Large intestine (tissue), 3 donors: ENCODE data around the gene TNFRSF11A. TPM values are rescaled to one million over a fixed set of nuclear protein-coding genes. Genes with fewer than 3 reads are reported as not detected.

ENCODE experiments used
- DNase-seq, 2 donors: peaks; one replicate each; pipeline versions ENCODE4 v3.0.0 to v3.0.0-alpha.2; 2013
- H3K27ac ChIP-seq: one replicate; pipeline ENCODE4 v1.5.1; 2013; ENCODE audit warnings: low read length
- H3K27me3 ChIP-seq: 2 replicates; pipeline ENCODE4 v1.6.1; 2013; ENCODE audit warnings: low read length; ENCODE audit not compliant: control insufficient read depth, insufficient read depth
- H3K36me3 ChIP-seq: 2 replicates; pipeline ENCODE4 v1.6.1; 2013; ENCODE audit warnings: low read length; ENCODE audit not compliant: control insufficient read depth, insufficient read depth
- H3K4me1 ChIP-seq: one replicate; pipeline ENCODE4 v1.6.1; 2013; ENCODE audit warnings: low read length; ENCODE audit not compliant: control insufficient read depth, insufficient read depth
- H3K4me3 ChIP-seq: one replicate; pipeline ENCODE4 v1.5.1; 2013; ENCODE audit warnings: low read length
- H3K9me3 ChIP-seq: one replicate; pipeline ENCODE4 v1.6.1; 2013; ENCODE audit warnings: mild to moderate bottlenecking, low read depth, low read length, moderate library complexity; ENCODE audit not compliant: control insufficient read depth
- WGBS: methylation state at CpG from one replicate; pipeline ENCODE4 v1.1.5; 2013; ENCODE audit warnings: low lambda C conversion rate; ENCODE audit not compliant: insufficient coverage; 5-methylcytosine and 5-hydroxymethylcytosine counted together
- polyA plus RNA-seq: library from polyadenylated mRNA; unstranded; fragments of 120-200 nt; gene quantifications from one replicate; pipeline ENCODE4 v1.2.1, GENCODE V29; 2013

The TNFRSF11A gene
- polyA plus RNA-seq, 1 donor = 21.7 TPM

DNA sequence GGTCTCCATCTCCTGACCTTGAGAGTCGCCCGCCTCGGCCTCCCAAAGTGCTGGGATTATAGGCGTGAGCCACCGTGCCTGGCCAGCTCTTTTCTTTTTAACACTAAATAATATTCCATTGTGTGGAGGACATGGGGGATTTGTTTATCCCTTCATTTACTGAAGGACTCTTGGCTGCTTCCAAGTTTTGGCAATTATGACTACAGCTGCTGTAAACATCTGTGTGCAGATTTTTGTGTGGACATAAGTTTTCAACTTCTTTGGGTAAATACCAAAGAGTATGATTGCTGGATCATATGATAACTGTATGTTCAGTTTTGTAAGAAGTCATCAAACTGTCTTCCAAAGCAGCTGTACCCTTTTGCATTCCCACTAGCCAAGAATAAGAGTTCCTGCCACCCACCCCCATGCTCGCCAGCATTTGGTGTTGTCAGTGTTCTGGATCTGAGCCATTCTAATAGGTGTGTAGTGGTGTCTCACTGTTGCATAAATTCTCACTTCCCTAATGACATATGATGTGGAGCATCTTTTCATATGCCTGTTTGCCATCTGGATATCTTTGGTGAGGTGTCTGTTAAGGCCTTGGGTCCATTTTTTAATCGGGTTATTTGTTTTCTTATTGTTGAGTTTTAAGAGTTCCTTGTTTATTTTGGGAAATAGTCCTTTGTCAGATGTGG is 52.2 kb downstream of the TNFRSF11A start:
- DNase-seq = no peak
- Histone ChIP-seq H3K4me1 (no peaks in the 10 kb centered on the region), H3K27ac (no peak overlapping the region), H3K4me3 (no peak overlapping the region), H3K27me3 (no peaks in the 10 kb centered on the region), H3K9me3 (no peaks in the 10 kb centered on the region), H3K36me3 (peaks cover 23% of the 10 kb centered on the region)
- WGBS = 100% methylated on average over 1 of the region's 7 CpGs

- WGBS = 100% methylated on average over 1 of the region's 5 CpGs
- H3K9me3 ChIP-seq = no peaks in the 10 kb centered on the region
- H3K36me3 ChIP-seq = peaks cover 20% of the 10 kb centered on the region
- H3K4me1 ChIP-seq = no peaks in the 10 kb centered on the region
- no peak overlapping the region for H3K27ac ChIP-seq
- no peaks in the 10 kb centered on the region for H3K27me3 ChIP-seq
- no peak overlapping the region for H3K4me3 ChIP-seq
- no peak for DNase-seq
Measured at GRCh38 chr18:62379051-62379450, 53.9 kb downstream of the TNFRSF11A start.

DNA sequence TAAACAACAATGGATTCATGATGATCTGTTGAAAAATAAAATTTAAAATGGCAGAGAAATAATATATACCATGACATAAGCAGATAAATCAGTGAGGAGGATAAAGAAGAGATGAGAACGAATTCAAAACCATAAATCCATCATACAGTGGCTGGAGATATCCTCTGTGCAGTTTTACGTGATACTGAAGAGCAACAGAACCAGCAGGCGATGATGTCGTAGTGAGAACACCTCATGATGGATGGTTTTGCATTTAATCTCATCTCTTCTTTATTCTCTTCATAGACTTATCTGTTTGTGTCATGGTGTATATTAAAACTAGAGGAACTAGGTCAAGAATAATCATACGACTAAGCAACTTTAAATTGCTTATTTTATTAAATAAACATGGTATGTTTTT is 56.3 kb downstream of the TNFRSF11A start:
- Histone ChIP-seq H3K4me1 (no peaks in the 10 kb centered on the region), H3K4me3 (no peak overlapping the region), H3K36me3 (peaks cover 14% of the 10 kb centered on the region), H3K9me3 (no peaks in the 10 kb centered on the region), H3K27ac (no peak overlapping the region), H3K27me3 (no peaks in the 10 kb centered on the region)
- DNase-seq = no peak
- WGBS = 83% methylated on average over 3 of the region's 5 CpGs

GRCh38 chr18:62384068-62384467 is 59.0 kb downstream of the TNFRSF11A start:
- 43% methylated on average over 1 of the region's 1 CpG for WGBS
- H3K36me3 ChIP-seq = peaks cover 12% of the 10 kb centered on the region
- peaks cover 8% of the 10 kb centered on the region for H3K4me1 ChIP-seq
- H3K9me3 ChIP-seq = no peaks in the 10 kb centered on the region
- no peaks in the 10 kb centered on the region for H3K27me3 ChIP-seq
- H3K4me3 ChIP-seq = no peak overlapping the region
- no peak overlapping the region for H3K27ac ChIP-seq
- no peak for DNase-seq

DNA sequence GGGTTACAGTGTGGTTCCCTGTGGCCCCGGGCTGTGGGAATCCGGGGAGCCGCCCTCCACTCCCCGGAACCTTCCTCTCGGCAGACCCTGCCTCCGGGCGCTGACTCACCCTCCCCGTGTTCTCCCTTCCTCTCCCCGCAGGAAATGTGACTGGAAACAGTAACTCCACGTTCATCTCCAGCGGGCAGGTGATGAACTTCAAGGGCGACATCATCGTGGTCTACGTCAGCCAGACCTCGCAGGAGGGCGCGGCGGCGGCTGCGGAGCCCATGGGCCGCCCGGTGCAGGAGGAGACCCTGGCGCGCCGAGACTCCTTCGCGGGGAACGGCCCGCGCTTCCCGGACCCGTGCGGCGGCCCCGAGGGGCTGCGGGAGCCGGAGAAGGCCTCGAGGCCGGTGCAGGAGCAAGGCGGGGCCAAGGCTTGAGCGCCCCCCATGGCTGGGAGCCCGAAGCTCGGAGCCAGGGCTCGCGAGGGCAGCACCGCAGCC is 59.5 kb downstream of the TNFRSF11A start:
- no peak overlapping the region for H3K27ac ChIP-seq
- H3K4me3 ChIP-seq = no peak overlapping the region
- H3K27me3 ChIP-seq = no peaks in the 10 kb centered on the region
- peaks cover 8% of the 10 kb centered on the region for H3K4me1 ChIP-seq
- peaks cover 12% of the 10 kb centered on the region for H3K36me3 ChIP-seq
- WGBS = no CpG with 5 or more reads among the region's 46 CpGs
- H3K9me3 ChIP-seq = no peaks in the 10 kb centered on the region
- no peak for DNase-seq

GRCh38 chr18:62386091-62386490 is 61.0 kb downstream of the TNFRSF11A start:
- Histone ChIP-seq H3K36me3 (peaks cover 12% of the 10 kb centered on the region), H3K27me3 (no peaks in the 10 kb centered on the region), H3K9me3 (peaks cover 2% of the 10 kb centered on the region), H3K4me3 (no peak overlapping the region), H3K27ac (no peak overlapping the region), H3K4me1 (peaks cover 8% of the 10 kb centered on the region)
- DNase-seq = no peak
- WGBS = 97% methylated on average over 4 of the region's 5 CpGs

- no peak overlapping the region for H3K4me3 ChIP-seq
- peaks cover 2% of the 10 kb centered on the region for H3K9me3 ChIP-seq
- no peaks in the 10 kb centered on the region for H3K27me3 ChIP-seq
- DNase-seq = no peak
- H3K36me3 ChIP-seq = peaks cover 12% of the 10 kb centered on the region
- WGBS = 100% methylated on average over 1 of the region's 4 CpGs
- H3K4me1 ChIP-seq = peaks cover 8% of the 10 kb centered on the region
- no peak overlapping the region for H3K27ac ChIP-seq
Measured at GRCh38 chr18:62386601-62387000, 61.5 kb downstream of the TNFRSF11A start.

GRCh38 chr18:62387257-62387656 is 62.1 kb downstream of the TNFRSF11A start:
- 25% methylated on average over 1 of the region's 2 CpGs for WGBS
- peaks cover 8% of the 10 kb centered on the region for H3K4me1 ChIP-seq
- peaks cover 2% of the 10 kb centered on the region for H3K9me3 ChIP-seq
- H3K27ac ChIP-seq = no peak overlapping the region
- peaks cover 12% of the 10 kb centered on the region for H3K36me3 ChIP-seq
- no peak overlapping the region for H3K4me3 ChIP-seq
- peak in 1 of 2 donors; percentile 25 for DNase-seq
- no peaks in the 10 kb centered on the region for H3K27me3 ChIP-seq

DNA sequence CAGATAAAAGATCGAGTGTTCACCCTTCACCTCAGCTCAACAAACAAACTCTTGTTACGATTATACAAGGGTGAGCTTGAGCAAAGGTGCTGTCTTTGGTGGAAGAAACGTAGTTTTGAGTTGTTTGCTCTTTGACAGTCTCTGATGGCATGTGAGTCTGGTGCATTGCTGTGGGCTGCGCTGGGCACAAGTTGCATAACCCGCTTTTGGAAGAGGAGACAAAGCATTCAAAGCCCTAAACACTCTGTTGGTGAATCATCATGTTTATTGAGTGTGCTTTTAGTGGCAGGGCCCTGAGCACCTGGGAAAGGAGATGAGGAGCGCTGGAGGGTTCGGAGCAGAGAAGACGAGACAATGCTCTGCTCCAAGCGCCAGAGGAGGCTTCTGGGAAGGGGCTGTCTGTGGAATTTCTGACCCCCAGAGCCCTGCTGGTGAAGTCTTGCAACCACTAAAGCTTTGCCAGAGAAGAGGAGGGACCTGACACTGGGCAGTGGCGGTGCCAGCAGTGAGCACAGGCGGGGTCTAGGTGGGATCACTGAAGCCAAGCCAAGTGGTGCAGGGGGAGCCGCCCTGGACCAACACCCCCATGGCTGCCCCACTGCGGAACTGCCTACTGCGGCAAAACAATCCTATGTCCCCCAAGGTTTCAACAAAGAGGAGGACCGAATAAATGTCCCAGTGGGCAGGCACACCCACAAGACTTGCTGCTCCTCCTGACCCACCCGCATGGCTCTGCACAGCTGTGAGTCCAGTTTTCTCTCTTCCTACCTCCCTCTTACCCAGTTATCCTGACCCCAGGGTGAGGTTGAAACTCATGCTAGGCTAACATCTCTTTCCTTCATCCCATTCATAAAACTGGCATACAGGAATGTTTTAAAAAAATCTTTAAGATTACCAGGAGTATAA is 64.0 kb downstream of the TNFRSF11A start:
- Histone ChIP-seq H3K4me1 (peaks cover 11% of the 10 kb centered on the region), H3K4me3 (no peak overlapping the region), H3K27me3 (peaks cover 4% of the 10 kb centered on the region), H3K36me3 (peaks cover 10% of the 10 kb centered on the region), H3K9me3 (peaks cover 2% of the 10 kb centered on the region), H3K27ac (no peak overlapping the region)
- DNase-seq = no peak
- no CpG with 5 or more reads among the region's 16 CpGs for WGBS

DNA sequence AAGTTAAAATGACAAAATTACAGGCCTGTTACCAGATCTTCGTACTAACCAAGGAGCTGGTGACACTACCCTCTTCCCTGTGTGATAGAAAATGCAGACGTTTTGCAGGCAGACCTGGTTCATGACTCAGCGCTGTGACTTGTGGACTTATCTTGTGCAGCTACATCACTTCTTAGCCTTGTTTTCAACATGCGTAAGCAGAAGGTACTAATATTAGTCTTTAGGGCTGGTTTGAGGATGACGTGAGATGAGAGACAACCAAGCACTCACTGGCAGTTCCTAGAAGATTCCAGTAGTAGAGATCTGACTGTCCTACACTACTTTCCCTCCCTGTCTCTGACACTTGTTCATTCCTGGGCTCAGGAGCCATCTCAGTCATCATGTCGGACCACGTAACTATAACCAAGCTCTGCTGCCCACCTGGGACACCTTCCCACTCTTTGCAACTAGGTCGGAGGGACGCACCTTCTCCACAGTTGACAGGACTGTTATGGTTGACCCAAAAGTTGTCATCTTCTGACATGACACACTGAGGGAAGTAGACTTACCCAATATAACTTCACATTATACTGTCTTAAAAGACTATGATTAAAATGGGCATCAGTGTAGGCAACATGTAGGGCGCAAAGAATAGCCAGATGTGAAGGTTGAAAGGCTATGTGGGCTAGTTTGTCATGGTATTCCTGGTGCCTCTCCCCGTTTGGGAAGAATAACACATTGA is 64.8 kb downstream of the TNFRSF11A start:
- Histone ChIP-seq H3K4me1 (peaks cover 11% of the 10 kb centered on the region), H3K9me3 (peaks cover 2% of the 10 kb centered on the region), H3K27me3 (peaks cover 4% of the 10 kb centered on the region), H3K36me3 (peaks cover 9% of the 10 kb centered on the region), H3K4me3 (no peak overlapping the region), H3K27ac (no peak overlapping the region)
- DNase-seq = peak in 1 of 2 donors; percentile 11
- WGBS = 100% methylated on average over 1 of the region's 11 CpGs
